C4-2B (cell line): ENCODE measurements around the gene TUBG2.
"Not testable (repeated sequence)": the region's sequence is repeated elsewhere in the genome, so short reads cannot be mapped to it uniquely, and the experiment has no call there.

Source experiments
- H3K27ac ChIP-seq: fragments of 450-650 bp; 2 replicates; pipeline ENCODE4 v1.5.1; 2017
- ZFX ChIP-seq: fragments of 450-650 bp; IDR thresholded peaks from 2 replicates; pipeline ENCODE4 v1.6.1; 2017
- TF ChIP-seq, protein P1 (sequence below): fragments of 450-650 bp; conservative IDR thresholded peaks from 2 replicates; pipeline ENCODE4 v1.5.1; 2017; ENCODE audit warnings: mild to moderate bottlenecking

Gene TUBG2

DNA sequence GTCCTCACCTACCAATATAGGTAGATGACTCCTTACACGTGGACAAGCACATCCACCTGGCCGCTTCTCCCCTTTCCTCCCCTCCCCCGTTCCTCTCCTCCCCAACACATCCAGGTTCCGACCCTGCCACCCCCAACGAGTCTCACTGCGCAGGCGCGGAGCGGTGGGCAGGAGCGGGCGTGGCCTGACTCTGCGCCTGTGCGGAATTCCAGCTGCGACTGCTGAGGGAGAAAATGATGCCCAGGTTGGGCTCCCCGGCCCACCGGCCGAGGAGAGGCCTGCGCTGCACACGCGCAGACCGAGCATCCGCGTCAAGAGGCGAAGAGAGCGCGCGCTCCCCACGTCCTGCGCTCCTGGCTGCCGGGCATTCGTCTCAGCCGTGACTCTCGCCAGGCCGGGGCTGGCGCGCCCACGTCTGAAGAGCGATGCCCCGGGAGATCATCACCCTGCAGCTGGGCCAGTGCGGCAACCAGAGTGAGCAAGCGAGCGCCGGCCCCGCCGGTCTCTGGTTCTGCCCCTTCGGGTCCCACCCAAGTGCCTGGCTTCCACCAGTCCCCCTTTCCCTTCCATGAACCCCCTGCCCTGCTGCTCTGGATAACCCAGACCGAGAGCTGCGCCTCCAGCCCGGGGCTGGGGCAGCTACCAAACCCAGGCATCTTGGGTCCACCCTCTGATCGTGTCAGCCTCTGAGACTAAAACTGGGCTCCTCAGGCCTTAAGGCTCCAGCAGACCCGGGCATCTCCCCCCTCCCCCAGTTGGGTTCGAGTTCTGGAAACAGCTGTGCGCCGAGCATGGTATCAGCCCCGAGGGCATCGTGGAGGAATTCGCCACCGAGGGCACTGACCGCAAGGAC is at the start of gene TUBG2:
TSS of gene TUBG2 (plus strand) at position 206 of the 853 bp plus-strand sequence. CDS start at position 426, 220 bp downstream.
- peak within 1 kb of the TSS; percentile 68 for H3K27ac ChIP-seq
- peak; percentile 61; the same call in 1 of the 2 replicates for TF ChIP-seq ZFX
- TF ChIP-seq, protein P1, sequence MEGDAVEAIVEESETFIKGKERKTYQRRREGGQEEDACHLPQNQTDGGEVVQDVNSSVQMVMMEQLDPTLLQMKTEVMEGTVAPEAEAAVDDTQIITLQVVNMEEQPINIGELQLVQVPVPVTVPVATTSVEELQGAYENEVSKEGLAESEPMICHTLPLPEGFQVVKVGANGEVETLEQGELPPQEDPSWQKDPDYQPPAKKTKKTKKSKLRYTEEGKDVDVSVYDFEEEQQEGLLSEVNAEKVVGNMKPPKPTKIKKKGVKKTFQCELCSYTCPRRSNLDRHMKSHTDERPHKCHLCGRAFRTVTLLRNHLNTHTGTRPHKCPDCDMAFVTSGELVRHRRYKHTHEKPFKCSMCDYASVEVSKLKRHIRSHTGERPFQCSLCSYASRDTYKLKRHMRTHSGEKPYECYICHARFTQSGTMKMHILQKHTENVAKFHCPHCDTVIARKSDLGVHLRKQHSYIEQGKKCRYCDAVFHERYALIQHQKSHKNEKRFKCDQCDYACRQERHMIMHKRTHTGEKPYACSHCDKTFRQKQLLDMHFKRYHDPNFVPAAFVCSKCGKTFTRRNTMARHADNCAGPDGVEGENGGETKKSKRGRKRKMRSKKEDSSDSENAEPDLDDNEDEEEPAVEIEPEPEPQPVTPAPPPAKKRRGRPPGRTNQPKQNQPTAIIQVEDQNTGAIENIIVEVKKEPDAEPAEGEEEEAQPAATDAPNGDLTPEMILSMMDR = no peak

DNA sequence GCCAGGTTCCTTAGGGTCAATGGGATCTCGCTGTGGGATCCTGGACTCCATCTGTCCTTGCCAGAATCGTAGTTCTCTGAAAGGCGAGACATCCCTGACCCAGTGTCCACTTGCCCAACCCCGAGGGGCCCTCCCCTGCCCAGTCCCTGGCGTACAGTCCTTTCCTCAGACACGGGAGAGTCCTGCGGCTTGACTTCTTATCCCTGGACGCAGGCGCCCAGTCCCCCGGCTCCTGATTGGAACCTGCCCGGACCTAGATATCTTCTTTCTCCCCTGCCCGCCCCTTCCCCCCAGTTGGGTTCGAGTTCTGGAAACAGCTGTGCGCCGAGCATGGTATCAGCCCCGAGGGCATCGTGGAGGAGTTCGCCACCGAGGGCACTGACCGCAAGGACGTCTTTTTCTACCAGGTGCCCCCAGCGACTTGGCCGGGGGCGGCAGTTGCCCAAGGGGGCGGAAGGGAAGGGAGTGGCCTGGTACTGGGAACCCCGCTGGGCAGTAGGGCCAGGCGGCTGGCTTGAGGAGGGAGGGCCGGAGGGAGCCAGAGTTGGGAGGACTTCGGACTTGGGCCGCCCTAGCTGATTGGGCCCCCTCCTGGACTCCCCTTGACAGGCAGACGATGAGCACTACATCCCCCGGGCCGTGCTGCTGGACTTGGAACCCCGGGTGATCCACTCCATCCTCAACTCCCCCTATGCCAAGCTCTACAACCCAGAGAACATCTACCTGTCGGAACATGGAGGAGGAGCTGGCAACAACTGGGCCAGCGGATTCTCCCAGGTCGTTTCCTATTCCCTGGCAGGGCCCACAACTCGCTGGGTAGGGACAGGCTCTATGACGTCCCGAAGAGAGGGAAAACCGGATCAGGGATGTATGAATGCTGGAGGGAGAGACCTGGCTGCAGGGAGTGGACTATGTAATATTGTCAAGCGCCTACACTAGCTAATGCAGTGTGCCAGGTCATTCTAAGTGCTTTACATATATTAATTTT is 49.0 kb upstream of the TUBG2 start:
- H3K27ac ChIP-seq = peak overlapping the region; percentile 95

GRCh38 chr17:42612013-42612412 is 47.1 kb upstream of the TUBG2 start:
- no peak for TF ChIP-seq ZFX
- TF ChIP-seq, protein P1 = no peak
- no peak overlapping the region for H3K27ac ChIP-seq

DNA sequence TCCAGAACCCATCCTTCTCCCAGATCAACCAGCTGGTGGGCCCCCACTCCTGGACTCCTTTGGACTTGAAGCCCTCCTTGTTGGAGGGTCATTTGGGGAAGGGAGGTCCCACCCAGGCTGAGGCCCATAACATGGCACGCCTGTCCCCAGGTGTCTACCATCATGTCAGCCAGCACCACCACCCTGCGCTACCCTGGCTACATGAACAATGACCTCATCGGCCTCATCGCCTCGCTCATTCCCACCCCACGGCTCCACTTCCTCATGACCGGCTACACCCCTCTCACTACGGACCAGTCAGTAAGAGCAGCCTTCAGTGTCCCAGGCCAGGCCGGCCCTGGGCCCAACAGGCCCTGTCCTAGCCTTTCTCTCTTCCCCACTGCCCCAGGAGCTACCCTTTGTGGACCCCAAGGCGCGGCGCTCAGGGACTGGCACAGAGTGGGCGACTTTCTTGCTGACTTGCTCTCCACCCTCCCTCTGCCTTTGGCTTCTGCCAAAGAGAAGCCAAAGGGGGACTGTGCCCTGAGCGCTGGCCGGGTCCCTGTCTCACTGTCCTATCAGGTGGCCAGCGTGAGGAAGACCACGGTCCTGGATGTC is 45.3 kb upstream of the TUBG2 start:
- no peak for TF ChIP-seq ZFX
- TF ChIP-seq, protein P1 = no peak
- no peak overlapping the region for H3K27ac ChIP-seq

- H3K27ac ChIP-seq = no peak overlapping the region
- no peak for TF ChIP-seq ZFX
- TF ChIP-seq, protein P1 = no peak
Observed at GRCh38 chr17:42617956-42618431, 41.1 kb upstream of the TUBG2 start.

GRCh38 chr17:42618442-42619150 is 40.5 kb upstream of the TUBG2 start:
- no peak overlapping the region for H3K27ac ChIP-seq
- no peak for TF ChIP-seq ZFX
- TF ChIP-seq, protein P1 = no peak

- H3K27ac ChIP-seq = not testable (repeated sequence)
Observed at GRCh38 chr17:42621987-42622386, 37.1 kb upstream of the TUBG2 start.
